ENCODE measurements around the gene MUSTN1.

Gene MUSTN1

DNA sequence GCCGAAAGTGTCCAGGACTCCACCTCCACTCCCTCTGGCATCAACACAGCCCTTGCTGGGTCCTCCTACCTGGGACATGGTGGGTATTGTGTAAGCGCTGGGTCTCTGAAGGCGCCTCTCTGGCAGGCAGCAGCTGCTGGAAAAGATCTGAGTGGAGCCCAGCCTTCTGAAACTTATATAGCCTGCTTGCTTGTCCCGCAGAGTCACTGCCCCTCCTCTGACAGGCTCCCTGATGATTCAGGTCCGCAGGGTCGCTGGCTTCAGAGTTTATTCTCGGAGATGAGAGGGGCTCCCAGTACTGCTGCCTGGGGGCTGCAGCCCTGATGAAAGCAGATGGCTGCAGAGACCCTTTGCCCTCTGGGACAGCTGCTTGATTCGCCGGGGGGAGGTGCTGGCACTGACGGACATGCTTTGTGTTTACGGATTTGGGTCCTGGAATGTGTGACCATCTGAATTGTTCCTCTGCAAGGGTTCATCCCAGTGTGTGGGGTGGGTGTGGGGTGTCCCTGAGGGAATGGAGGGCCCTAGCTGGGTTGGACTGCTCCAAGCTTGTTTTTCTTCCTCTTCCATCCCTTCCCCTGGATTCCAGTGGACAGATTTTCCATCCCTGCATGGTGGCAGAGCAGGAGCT is at the start of gene MUSTN1:
Gene MUSTN1 (minus strand): TSS at position 149 of the 631 bp plus-strand sequence. CDS start 71 bp downstream, at position 78.
- no peak for DNase-seq (ENCODE audit: low read depth)

GRCh38 chr3:52882377-52882776 is 47.6 kb upstream of the MUSTN1 start:
- no peak for DNase-seq (ENCODE audit: low read depth)

GRCh38 chr3:52881871-52882270 is 47.1 kb upstream of the MUSTN1 start:
- DNase-seq (ENCODE audit: low read depth) = no peak

DNA sequence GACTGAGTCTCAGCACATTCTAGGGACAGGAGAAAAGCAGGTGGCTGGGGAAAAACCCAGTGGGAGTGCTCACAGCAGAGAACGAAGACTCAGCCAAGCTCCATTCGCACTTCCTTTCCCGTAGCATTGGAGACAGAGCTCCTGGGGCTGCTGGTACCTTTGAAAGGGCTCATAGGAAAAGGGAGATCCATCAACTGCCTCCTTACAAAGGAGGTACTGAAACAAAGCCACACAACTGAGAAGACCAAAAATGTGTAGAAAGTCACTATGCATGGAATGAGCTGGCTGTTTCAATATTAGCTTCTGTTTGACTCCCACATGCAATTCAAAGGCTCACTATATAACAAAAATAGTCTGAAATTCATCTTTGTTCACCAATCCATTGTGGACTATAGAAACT is 45.7 kb upstream of the MUSTN1 start:
- DNase-seq (ENCODE audit: low read depth) = no peak

GRCh38 chr3:52880047-52880446 is 45.2 kb upstream of the MUSTN1 start:
- DNase-seq (ENCODE audit: low read depth) = no peak

DNA sequence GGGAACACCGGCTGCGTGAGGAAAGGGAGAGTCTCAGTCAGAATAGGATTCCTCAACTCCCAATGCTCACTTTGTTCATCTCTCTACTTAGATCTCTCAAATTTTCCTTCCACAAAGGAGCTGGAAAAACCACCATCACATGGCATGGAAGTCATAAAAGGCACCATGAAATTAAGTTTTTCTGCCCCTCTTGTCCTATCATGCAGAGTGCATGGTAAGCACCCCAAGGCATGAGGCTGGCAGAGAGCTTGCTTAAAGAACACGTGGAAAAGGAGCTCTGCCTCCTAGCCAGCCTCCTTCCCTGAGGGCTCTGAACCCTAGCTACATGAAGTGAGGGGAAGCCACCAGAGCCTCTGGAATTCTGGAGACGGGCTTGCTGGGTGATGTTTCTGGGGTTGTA is 44.8 kb upstream of the MUSTN1 start:
- no peak for DNase-seq (ENCODE audit: low read depth)

DNA sequence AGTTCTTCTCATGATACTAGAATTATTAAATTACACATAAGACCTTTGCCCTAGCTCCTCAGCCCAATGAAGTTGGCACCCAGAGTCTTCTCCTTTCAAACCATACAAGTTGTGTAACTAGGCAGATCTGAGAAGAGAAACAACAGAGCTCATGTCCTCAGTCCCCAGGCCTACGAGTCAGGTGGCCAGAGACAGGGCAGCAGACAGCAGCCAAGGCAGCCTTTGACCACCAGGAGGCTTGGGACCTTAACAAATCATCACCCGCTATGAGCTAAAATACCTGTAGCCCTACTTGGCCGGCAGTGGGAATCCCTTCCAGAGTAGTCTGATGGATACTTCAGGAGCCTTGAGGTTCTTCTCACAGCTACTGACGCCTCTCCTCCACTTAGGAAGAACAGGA is 44.3 kb upstream of the MUSTN1 start:
- DNase-seq (ENCODE audit: low read depth) = no peak

- DNase-seq (ENCODE audit: low read depth) = no peak
Measured at GRCh38 chr3:52877085-52877484, 42.3 kb upstream of the MUSTN1 start.

DNA sequence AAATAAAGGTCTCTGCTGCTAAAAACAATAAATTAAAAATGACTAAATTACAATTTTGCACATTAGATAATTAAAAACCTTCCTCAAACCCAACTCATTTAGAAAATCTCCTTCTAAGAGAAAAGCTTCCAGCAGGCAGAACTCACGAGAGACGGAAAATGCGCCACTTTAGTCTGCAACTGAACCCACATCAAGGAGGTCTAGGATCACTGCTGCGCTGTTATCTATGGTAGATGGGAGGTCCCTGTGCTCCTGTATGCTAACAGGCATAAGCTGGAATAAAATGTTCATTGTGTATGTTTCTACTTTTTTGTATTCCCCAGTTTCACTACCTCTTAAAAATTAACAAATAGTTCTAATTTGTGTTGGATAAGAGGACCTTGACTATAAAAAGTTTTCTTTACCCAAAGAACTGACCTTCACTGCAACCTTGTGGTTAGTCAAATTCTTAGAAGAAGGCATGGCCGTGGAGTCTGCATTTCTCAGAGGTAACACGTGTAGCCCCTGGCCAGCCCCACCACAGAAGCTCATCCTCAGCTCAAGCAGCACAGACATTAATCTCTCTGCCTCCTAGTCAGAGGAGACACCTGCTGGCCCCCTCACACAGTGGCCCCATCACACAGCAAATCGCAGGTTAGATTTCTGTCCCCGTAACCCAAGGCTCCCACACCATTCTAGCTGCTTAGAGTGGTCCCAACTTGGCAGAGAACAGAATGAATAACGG is 40.2 kb upstream of the MUSTN1 start:
- DNase-seq (ENCODE audit: low read depth) = no peak

GRCh38 chr3:52874160-52874701 is 39.4 kb upstream of the MUSTN1 start:
- no peak for DNase-seq (ENCODE audit: low read depth)

GRCh38 chr3:52873433-52874159 is 38.8 kb upstream of the MUSTN1 start:
- no peak for DNase-seq (ENCODE audit: low read depth)

GRCh38 chr3:52872245-52872644 is 37.4 kb upstream of the MUSTN1 start:
- no peak for DNase-seq (ENCODE audit: low read depth)

- no peak for DNase-seq (ENCODE audit: low read depth)
Measured at GRCh38 chr3:52871761-52872160, 36.9 kb upstream of the MUSTN1 start.

DNA sequence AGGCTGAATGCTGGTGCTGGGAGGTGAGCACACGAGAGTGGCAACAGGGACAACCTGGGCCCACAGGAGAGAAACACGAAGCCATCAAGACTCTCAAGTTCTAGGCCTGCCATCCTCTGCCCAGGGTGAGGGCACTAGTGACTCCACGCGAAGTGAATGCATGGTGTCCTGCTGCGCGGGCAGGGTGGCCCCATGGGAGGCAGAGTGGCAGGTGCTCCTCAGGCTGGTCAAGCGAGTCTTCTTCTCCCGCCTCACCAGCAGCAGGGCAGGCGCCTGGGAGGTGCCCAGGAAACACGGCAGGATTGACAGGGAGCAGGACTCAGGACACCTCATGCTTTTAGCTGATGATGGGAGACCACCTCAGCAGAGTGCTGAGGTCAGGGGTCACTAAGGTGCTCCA is 35.7 kb upstream of the MUSTN1 start:
- DNase-seq (ENCODE audit: low read depth) = no peak

DNA sequence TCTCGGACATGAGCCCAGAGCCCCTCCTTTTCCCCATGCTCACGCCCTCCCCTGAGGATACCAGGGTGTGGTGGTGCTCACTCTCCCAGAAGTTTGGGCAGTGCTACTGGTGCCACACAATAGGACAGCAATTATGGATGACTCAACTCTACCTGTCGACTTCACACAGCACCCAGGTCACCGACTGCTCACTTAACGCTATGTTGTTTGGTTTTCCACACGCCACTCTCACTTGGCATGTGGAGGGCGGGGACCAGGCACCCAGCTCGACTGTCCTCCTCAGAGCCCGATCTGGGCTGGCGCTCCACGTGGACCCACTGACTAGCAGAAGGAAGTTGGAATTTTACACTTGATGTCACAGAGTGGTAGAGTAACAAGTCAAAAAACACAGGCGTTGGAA is 31.6 kb upstream of the MUSTN1 start:
- DNase-seq (ENCODE audit: low read depth) = no peak

GRCh38 chr3:52865994-52866393 is 31.2 kb upstream of the MUSTN1 start:
- DNase-seq (ENCODE audit: low read depth) = no peak

DNA sequence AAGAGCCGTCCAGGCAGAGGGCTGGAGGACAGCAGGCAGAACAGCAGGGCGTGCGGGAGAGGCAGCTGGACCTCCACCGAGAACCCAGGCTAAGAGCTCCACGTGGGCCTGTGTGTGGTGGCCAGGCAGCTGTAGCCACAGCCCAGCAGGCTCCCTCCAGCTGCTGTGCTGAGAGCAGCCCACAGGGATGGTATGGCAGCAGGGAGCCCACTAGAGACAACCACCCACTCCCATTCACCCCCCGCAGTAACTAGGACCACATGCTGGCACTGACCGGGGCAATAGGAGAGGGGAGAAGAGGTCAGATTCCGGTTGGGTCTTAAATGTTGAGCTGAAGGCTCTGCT is 25.6 kb upstream of the MUSTN1 start:
- DNase-seq (ENCODE audit: low read depth) = no peak

- no peak for DNase-seq (ENCODE audit: low read depth)
Measured at GRCh38 chr3:52859686-52860423, 25.0 kb upstream of the MUSTN1 start.

DNA sequence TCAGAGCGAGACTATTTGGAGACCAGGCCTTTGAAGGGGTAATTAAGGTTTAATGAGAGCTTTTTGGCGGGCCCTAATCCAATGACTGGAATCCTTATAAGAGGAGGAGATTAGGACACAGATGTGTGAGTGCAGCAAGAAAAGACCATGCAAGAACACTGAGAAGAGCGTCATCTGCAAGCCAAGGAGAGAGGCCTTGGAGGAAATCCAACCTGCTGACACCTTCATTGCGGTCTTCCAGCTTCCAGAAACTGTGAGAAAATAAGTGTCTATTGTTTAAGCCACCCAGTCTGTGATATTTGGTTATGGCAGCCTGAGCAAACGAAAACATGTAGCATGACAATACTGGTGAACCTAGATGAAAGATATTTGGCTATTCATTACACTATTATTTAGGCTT is 23.0 kb upstream of the MUSTN1 start:
- DNase-seq (ENCODE audit: low read depth) = no peak

DNA sequence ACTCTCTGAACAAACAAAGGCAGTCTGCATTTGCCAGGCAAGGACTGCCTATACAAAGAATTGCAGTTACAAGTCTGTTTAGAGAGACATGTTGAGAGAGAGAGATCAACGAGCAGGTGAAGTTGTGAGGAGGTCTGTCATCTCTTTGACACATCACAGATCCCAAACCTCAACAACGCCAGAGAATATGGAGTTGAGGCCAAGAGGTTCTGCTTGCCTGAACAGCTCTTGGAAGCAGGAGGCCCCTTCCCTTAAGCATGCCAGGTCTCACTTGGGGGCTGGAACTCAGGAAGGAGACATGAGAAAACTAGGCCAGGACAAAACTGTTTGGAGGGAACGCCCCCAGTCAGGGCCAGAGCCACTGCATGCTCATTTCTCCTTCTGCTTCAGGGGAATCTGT is 22.3 kb upstream of the MUSTN1 start:
- no peak for DNase-seq (ENCODE audit: low read depth)

DNA sequence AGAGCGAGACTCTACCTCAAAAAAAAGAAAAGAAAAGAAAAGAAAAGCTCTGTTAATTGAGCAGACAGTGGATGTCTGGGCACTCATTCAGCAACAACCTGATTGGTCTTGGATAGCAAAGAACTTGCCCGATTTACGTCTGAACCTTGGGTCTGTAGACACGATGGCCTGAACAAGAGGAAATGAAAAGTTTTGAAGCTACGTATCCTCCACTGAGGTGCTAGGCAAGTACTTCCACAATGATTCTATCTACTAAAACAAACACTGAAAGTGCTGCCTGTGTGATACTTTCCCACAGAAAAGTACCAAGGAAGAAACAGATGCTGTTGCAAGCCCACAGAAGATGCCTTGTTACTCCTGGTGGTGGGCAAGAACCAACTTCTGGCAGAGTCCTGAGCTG is 21.8 kb upstream of the MUSTN1 start:
- DNase-seq (ENCODE audit: low read depth) = no peak

GRCh38 chr3:52854013-52854412 is 19.2 kb upstream of the MUSTN1 start:
- no peak for DNase-seq (ENCODE audit: low read depth)
